Neural cell (in vitro differentiated cells): ENCODE measurements around the gene CRLF3. TPM values are rescaled to one million over a fixed set of nuclear protein-coding genes. Genes with fewer than 3 reads are reported as not detected.

ENCODE experiments used
- H2AFZ ChIP-seq: fragments of 200-600, 300-800 bp; sonication (generic), shearing (Covaris generic); 2 replicates; pipeline ENCODE4 v1.6.0; 2014; ENCODE audit warnings: low read depth, mild to moderate bottlenecking, antibody characterized with exemption, low read length, moderate library complexity
- H3F3A ChIP-seq: fragments of 200-600 bp; shearing (Covaris generic); 2 replicates; pipeline ENCODE4 v1.6.1; 2016; ENCODE audit warnings: mild to moderate bottlenecking, moderate library complexity, mixed read lengths, antibody characterized with exemption, low read length; ENCODE audit not compliant: insufficient read depth, poor library complexity, severe bottlenecking
- H3K27ac ChIP-seq: fragments of 200-600, 300-800 bp; sonication (generic), shearing (Covaris generic); 2 replicates; pipeline ENCODE4 v1.5.1; 2014; ENCODE audit warnings: mild to moderate bottlenecking, low read length, moderate library complexity
- H3K27me3 ChIP-seq: fragments of 300-800, 200-600 bp; sonication (generic), shearing (Covaris generic); 2 replicates; pipeline ENCODE4 v1.6.0; 2014; ENCODE audit warnings: mild to moderate bottlenecking, low read depth, low read length, moderate library complexity; ENCODE audit not compliant: insufficient read depth
- H3K36me3 ChIP-seq: fragments of 300-800, 200-600 bp; sonication (generic), shearing (Covaris generic); 2 replicates; pipeline ENCODE4 v1.5.1; 2014; ENCODE audit warnings: mild to moderate bottlenecking, antibody characterized with exemption, low read length, moderate library complexity; ENCODE audit not compliant: insufficient read depth
- H3K4me2 ChIP-seq: fragments of 300-800, 200-600 bp; sonication (generic), shearing (Covaris generic); 2 replicates; pipeline ENCODE4 v1.6.0; 2014; ENCODE audit warnings: mild to moderate bottlenecking, low read length
- H3K4me3 ChIP-seq: fragments of 300-800, 200-600 bp; sonication (generic), shearing (Covaris generic); 2 replicates; pipeline ENCODE4 v1.5.1; 2014; ENCODE audit warnings: mild to moderate bottlenecking, low read length, moderate library complexity
- H3K79me2 ChIP-seq: fragments of 200-600 bp; shearing (Covaris generic); replicated peaks from 2 replicates; pipeline ENCODE4 v1.6.0; 2014; ENCODE audit warnings: mild to moderate bottlenecking, low read length, moderate library complexity; ENCODE audit not compliant: insufficient read depth
- H3K9ac ChIP-seq: fragments of 300-800, 200-600 bp; sonication (generic), shearing (Covaris generic); 2 replicates; pipeline ENCODE4 v1.6.1; 2016; ENCODE audit warnings: mild to moderate bottlenecking, low read length, mixed read lengths
- H3K9me2 ChIP-seq: fragments of 200-600 bp; shearing (Covaris generic); 2 replicates; pipeline ENCODE4 v1.6.1; 2016; ENCODE audit warnings: mild to moderate bottlenecking, low read length, mixed read lengths; ENCODE audit not compliant: insufficient read depth
- H3K9me3 ChIP-seq: fragments of 200-600, 300-800 bp; sonication (generic), shearing (Covaris generic); 2 replicates; pipeline ENCODE4 v1.6.1; 2016; ENCODE audit warnings: mild to moderate bottlenecking, mixed run types, low read length, moderate library complexity, mixed read lengths
- H4K20me1 ChIP-seq: fragments of 200-600 bp; shearing (Covaris generic); 2 replicates; pipeline ENCODE4 v1.6.1; 2016; ENCODE audit warnings: mild to moderate bottlenecking, mixed run types; ENCODE audit not compliant: insufficient read depth
- EP300 ChIP-seq: fragments of 450-650 bp; conservative IDR thresholded peaks from 2 replicates; pipeline ENCODE4 v1.6.1; 2014; ENCODE audit warnings: antibody characterized with exemption, mild to moderate bottlenecking, moderate library complexity; ENCODE audit not compliant: poor library complexity, severe bottlenecking
- EZH2 ChIP-seq: fragments of 200-600, 300-800 bp; shearing (Covaris generic), sonication (generic); IDR thresholded peaks from 2 replicates; pipeline ENCODE4 v1.6.1; 2014; ENCODE audit warnings: antibody characterized with exemption, low read length, borderline replicate concordance, mild to moderate bottlenecking; ENCODE audit not compliant: insufficient read depth, poor library complexity, severe bottlenecking
- MXI1 ChIP-seq: fragments of 450-650 bp; conservative IDR thresholded peaks from 2 replicates; pipeline ENCODE4 v1.6.1; 2014; ENCODE audit warnings: antibody characterized with exemption, mild to moderate bottlenecking; ENCODE audit not compliant: poor library complexity, severe bottlenecking
- POLR2AphosphoS5 ChIP-seq: IDR thresholded peaks from 2 replicates; pipeline ENCODE4 v1.6.1; 2012
- RAD21 ChIP-seq: fragments of 450-650 bp; conservative IDR thresholded peaks from 2 replicates; pipeline ENCODE4 v1.6.1; 2014; ENCODE audit warnings: antibody characterized with exemption, mild to moderate bottlenecking, moderate library complexity
- SMC3 ChIP-seq: fragments of 450-650 bp; conservative IDR thresholded peaks from 2 replicates; pipeline ENCODE4 v1.6.1; 2014; ENCODE audit warnings: antibody characterized with exemption, mild to moderate bottlenecking, moderate library complexity; ENCODE audit not compliant: poor library complexity
- TAF1 ChIP-seq: IDR thresholded peaks from 2 replicates; pipeline ENCODE4 v1.6.1; 2012; ENCODE audit warnings: low read depth
- polyA plus RNA-seq: library from polyadenylated mRNA; depleted of rRNA; stranded (reverse); fragments of >200 nt; gene quantifications from 2 replicates; pipeline ENCODE4 v1.2.3, GENCODE V29; 2014
- TF ChIP-seq, protein P1 (sequence below): IDR thresholded peaks from 2 replicates; pipeline ENCODE4 v1.6.1; 2012; ENCODE audit warnings: borderline replicate concordance
- TF ChIP-seq, protein P2 (sequence below): fragments of 450-650 bp; IDR thresholded peaks from 2 replicates; pipeline ENCODE4 v1.5.1; 2014; ENCODE audit warnings: antibody characterized with exemption, mild to moderate bottlenecking, moderate library complexity; ENCODE audit not compliant: poor library complexity, severe bottlenecking

The CRLF3 gene
- polyA plus RNA-seq, 1 donor from 2014 or later, result 6.7 TPM

DNA sequence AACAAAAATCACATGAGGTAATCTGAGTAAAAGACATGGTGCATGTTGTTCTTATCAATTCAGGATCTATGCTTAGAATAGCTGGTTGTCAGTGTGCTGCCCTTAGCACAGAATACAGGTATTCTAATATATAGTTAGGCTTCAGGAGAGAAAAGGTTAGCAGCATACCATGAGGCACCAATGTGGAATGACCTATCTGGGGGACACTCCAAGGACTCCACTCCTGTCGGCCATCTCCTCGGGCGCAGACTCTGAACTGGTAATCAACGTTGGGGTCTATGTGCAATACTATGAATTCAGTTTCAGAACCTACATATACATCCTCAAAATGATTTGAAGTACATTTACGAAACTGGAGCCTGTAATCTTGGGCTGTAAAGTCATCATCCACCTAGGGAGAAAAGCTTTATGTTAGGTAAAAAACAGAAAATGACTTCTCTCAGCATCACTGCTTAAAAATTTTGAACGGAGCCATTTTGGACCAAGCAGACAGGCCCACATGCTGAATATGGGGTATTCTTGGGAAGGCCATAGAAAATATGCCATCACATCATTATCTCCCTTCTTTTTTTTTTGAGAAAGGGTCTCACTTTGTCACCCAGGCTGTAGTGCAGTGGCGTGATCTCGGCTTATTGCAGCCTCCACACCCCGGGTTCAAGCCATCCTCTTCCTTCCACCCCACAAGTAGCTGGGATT lies 31.1 kb downstream of the CRLF3 start:
- H3F3A ChIP-seq, result no peaks in the 10 kb centered on the region
- no peak overlapping the region for H3K27ac ChIP-seq
- no peak overlapping the region for H3K9ac ChIP-seq
- H4K20me1 ChIP-seq, result no peaks in the 10 kb centered on the region
- peaks cover 15% of the 10 kb centered on the region for H3K36me3 ChIP-seq
- TF ChIP-seq EZH2 (no peak), POLR2AphosphoS5 (no peak), TAF1 (no peak), SMC3 (no peak), RAD21 (no peak), EP300 (no peak), MXI1 (no peak)
- TF ChIP-seq, protein P1, sequence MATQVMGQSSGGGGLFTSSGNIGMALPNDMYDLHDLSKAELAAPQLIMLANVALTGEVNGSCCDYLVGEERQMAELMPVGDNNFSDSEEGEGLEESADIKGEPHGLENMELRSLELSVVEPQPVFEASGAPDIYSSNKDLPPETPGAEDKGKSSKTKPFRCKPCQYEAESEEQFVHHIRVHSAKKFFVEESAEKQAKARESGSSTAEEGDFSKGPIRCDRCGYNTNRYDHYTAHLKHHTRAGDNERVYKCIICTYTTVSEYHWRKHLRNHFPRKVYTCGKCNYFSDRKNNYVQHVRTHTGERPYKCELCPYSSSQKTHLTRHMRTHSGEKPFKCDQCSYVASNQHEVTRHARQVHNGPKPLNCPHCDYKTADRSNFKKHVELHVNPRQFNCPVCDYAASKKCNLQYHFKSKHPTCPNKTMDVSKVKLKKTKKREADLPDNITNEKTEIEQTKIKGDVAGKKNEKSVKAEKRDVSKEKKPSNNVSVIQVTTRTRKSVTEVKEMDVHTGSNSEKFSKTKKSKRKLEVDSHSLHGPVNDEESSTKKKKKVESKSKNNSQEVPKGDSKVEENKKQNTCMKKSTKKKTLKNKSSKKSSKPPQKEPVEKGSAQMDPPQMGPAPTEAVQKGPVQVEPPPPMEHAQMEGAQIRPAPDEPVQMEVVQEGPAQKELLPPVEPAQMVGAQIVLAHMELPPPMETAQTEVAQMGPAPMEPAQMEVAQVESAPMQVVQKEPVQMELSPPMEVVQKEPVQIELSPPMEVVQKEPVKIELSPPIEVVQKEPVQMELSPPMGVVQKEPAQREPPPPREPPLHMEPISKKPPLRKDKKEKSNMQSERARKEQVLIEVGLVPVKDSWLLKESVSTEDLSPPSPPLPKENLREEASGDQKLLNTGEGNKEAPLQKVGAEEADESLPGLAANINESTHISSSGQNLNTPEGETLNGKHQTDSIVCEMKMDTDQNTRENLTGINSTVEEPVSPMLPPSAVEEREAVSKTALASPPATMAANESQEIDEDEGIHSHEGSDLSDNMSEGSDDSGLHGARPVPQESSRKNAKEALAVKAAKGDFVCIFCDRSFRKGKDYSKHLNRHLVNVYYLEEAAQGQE, result no peak
- TF ChIP-seq, protein P2, sequence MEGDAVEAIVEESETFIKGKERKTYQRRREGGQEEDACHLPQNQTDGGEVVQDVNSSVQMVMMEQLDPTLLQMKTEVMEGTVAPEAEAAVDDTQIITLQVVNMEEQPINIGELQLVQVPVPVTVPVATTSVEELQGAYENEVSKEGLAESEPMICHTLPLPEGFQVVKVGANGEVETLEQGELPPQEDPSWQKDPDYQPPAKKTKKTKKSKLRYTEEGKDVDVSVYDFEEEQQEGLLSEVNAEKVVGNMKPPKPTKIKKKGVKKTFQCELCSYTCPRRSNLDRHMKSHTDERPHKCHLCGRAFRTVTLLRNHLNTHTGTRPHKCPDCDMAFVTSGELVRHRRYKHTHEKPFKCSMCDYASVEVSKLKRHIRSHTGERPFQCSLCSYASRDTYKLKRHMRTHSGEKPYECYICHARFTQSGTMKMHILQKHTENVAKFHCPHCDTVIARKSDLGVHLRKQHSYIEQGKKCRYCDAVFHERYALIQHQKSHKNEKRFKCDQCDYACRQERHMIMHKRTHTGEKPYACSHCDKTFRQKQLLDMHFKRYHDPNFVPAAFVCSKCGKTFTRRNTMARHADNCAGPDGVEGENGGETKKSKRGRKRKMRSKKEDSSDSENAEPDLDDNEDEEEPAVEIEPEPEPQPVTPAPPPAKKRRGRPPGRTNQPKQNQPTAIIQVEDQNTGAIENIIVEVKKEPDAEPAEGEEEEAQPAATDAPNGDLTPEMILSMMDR, result no peak
- H3K4me2 ChIP-seq, result no peak overlapping the region
- no peaks in the 10 kb centered on the region for H3K27me3 ChIP-seq
- H3K9me3 ChIP-seq, result no peaks in the 10 kb centered on the region
- H3K79me2 ChIP-seq, result no peaks in the 10 kb centered on the region
- H3K4me3 ChIP-seq, result no peak overlapping the region
- no peak overlapping the region for H2AFZ ChIP-seq
- no peaks in the 10 kb centered on the region for H3K9me2 ChIP-seq

DNA sequence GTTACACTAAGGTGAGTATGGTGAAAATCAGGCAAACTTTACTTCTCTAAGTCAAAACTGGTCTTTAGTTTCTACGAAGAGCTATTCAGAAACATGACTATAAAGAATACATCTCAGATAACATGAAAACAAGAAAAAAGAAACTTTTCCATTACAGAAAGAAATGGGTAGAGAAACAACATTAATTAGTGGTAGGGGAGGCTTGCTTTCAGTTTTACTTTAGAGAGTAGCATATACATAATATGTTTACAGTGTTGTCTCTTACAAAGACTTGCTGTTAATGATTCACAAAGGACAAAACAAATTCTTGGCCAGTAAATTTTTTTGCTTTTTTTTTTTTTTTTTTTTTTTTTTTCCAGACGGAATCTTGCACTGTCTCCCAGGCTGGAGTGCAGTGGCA lies 34.2 kb downstream of the CRLF3 start:
- no peaks in the 10 kb centered on the region for H3K27me3 ChIP-seq
- H3K4me3 ChIP-seq, result no peak overlapping the region
- no peak overlapping the region for H3K9ac ChIP-seq
- H3K36me3 ChIP-seq, result peaks cover 15% of the 10 kb centered on the region
- TF ChIP-seq MXI1 (no peak), RAD21 (no peak)
- no peaks in the 10 kb centered on the region for H3F3A ChIP-seq
- H3K4me2 ChIP-seq, result no peak overlapping the region
- H3K9me2 ChIP-seq, result no peaks in the 10 kb centered on the region
- H3K27ac ChIP-seq, result no peak overlapping the region
- no peaks in the 10 kb centered on the region for H4K20me1 ChIP-seq
- no peak overlapping the region for H2AFZ ChIP-seq
- no peaks in the 10 kb centered on the region for H3K9me3 ChIP-seq
- H3K79me2 ChIP-seq, result no peaks in the 10 kb centered on the region

DNA sequence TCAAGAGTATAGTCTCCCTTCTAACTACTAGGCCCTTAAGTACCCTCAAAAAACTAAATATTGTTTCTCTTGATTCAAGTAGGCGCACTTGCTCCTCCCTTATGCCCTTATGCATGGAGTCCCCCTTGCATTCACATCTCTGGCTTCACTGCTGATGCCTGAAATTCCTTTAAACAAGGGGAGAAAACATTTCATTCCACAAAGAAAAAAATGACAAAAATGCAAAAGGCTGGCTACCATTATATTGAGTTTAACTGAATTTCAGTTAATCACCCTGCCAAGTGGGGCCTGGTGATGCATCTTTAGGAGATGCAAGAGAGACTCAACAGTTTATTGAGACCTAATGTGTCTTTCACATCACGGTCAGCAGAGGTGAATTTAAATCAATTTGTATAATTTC lies 35.6 kb downstream of the CRLF3 start:
- H3K4me2 ChIP-seq, result no peak overlapping the region
- H3K9me2 ChIP-seq, result no peaks in the 10 kb centered on the region
- TF ChIP-seq, protein P1, result no peak
- TF ChIP-seq, protein P2, result no peak
- TF ChIP-seq POLR2AphosphoS5 (no peak), MXI1 (no peak), EZH2 (no peak), EP300 (no peak), RAD21 (no peak), TAF1 (no peak), SMC3 (no peak)
- H3F3A ChIP-seq, result no peaks in the 10 kb centered on the region
- no peak overlapping the region for H3K27ac ChIP-seq
- no peak overlapping the region for H2AFZ ChIP-seq
- H3K9ac ChIP-seq, result no peak overlapping the region
- H3K4me3 ChIP-seq, result no peak overlapping the region
- H3K9me3 ChIP-seq, result no peaks in the 10 kb centered on the region
- H3K79me2 ChIP-seq, result no peaks in the 10 kb centered on the region
- H3K36me3 ChIP-seq, result peaks cover 6% of the 10 kb centered on the region
- H3K27me3 ChIP-seq, result no peaks in the 10 kb centered on the region
- no peaks in the 10 kb centered on the region for H4K20me1 ChIP-seq
